IMR-90 (cell line): Measurements from ENCODE around the gene MAGEC3. TPM values are rescaled to one million over a fixed set of nuclear protein-coding genes. Genes with fewer than 3 reads are reported as not detected.

Experiments
- ATAC-seq: fragments of 200-7000 bp; cut with Tn5 transposase; 2 replicates; pipeline ENCODE4 v1.9.1; 2020; ENCODE audit warnings: low read depth, mild to moderate bottlenecking, moderate library complexity
- BruUV-seq: library from RNA; stranded (reverse); fragments of 400-500 nt; replicated peaks from 2 replicates; lab custom pipeline; 2021; lab: Mats Ljungman, UMichigan
- CTCF ChIA-PET: fragments of 300-600 bp; formaldehyde crosslinking; extraction: SDS; loops from one replicate; lab custom pipeline; 2021; ENCODE audit warnings: antibody characterized with exemption; lab: Yijun Ruan, JAX
- POLR2A ChIA-PET: fragments of 300-600 bp; sonication (Branson Sonifier 250); formaldehyde crosslinking; loops from one replicate; lab custom pipeline; 2022; ENCODE audit warnings: antibody characterized with exemption; ENCODE audit not compliant: unreplicated experiment; lab: Charles Lee
- DNase-seq: peaks from one replicate; pipeline ENCODE4 v3.0.0; 2013
- H2AFZ ChIP-seq: replicated peaks from 2 replicates; pipeline ENCODE3; 2013; ENCODE audit warnings: low read length, mild to moderate bottlenecking; ENCODE audit not compliant: poor library complexity
- H2AK5ac ChIP-seq: 2 replicates; pipeline ENCODE4 v1.6.1; 2013; ENCODE audit warnings: low read depth, low read length, inconsistent platforms
- H2AK9ac ChIP-seq: replicated peaks from 2 replicates; pipeline ENCODE3; 2013; ENCODE audit warnings: mild to moderate bottlenecking, low read depth, low read length, moderate library complexity; ENCODE audit not compliant: poor library complexity
- H2BK120ac ChIP-seq: 2 replicates; pipeline ENCODE4 v1.6.1; 2013; ENCODE audit warnings: low read depth, low read length, inconsistent platforms
- H2BK15ac ChIP-seq: 3 replicates; pipeline ENCODE4 v1.6.1; 2013; ENCODE audit warnings: low read depth, low read length, inconsistent platforms
- H2BK20ac ChIP-seq: 2 replicates; pipeline ENCODE4 v1.6.1; 2013; ENCODE audit warnings: low read depth, mild to moderate bottlenecking, inconsistent platforms, low read length, moderate library complexity
- H2BK5ac ChIP-seq: 2 replicates; pipeline ENCODE4 v1.6.1; 2013; ENCODE audit warnings: mild to moderate bottlenecking, low read depth, low read length, inconsistent platforms; ENCODE audit not compliant: poor library complexity, severe bottlenecking
- H3K14ac ChIP-seq: replicated peaks from 2 replicates; pipeline ENCODE4 v1.6.1; 2013; ENCODE audit warnings: low read depth, low read length, inconsistent platforms
- H3K18ac ChIP-seq: 2 replicates; pipeline ENCODE4 v1.6.1; 2013; ENCODE audit warnings: low read depth, low read length, control low read depth
- H3K23ac ChIP-seq: 2 replicates; pipeline ENCODE4 v1.6.1; 2013; ENCODE audit warnings: low read depth, low read length, inconsistent platforms
- H3K27ac ChIP-seq: 2 replicates; pipeline ENCODE4 v1.5.1; 2013; ENCODE audit warnings: mild to moderate bottlenecking, control low read depth, low read length; ENCODE audit not compliant: insufficient read depth
- H3K27me3 ChIP-seq: 2 replicates; pipeline ENCODE4 v1.6.1; 2013; ENCODE audit warnings: low read length; ENCODE audit not compliant: control insufficient read depth, insufficient read depth
- H3K36me3 ChIP-seq: 2 replicates; pipeline ENCODE4 v1.6.1; 2013; ENCODE audit warnings: low read length, mixed read lengths; ENCODE audit not compliant: control insufficient read depth, insufficient read depth
- H3K4ac ChIP-seq: 2 replicates; pipeline ENCODE4 v1.6.1; 2013; ENCODE audit warnings: low read depth, low read length, inconsistent platforms
- H3K4me1 ChIP-seq: 2 replicates; pipeline ENCODE4 v1.6.1; 2013; ENCODE audit warnings: low read length, mixed read lengths; ENCODE audit not compliant: control insufficient read depth, insufficient read depth
- H3K4me2 ChIP-seq: 2 replicates; pipeline ENCODE4 v1.6.1; 2013; ENCODE audit warnings: low read depth, mild to moderate bottlenecking, control low read depth, low read length, moderate library complexity
- H3K4me3 ChIP-seq: 2 replicates; pipeline ENCODE4 v1.5.1; 2013; ENCODE audit warnings: low read depth, mild to moderate bottlenecking, control low read depth, low read length, moderate library complexity; ENCODE audit not compliant: insufficient read depth
- H3K56ac ChIP-seq: 2 replicates; pipeline ENCODE4 v1.6.1; 2013; ENCODE audit warnings: low read length, inconsistent platforms; ENCODE audit not compliant: insufficient read depth; ENCODE audit errors: extremely low read depth
- H3K79me1 ChIP-seq, 2 experiments: 2 replicates each; pipeline ENCODE4 v1.6.1; 2013; ENCODE audit warnings: low read length in 2 of 2, inconsistent platforms in 1 of 2, low read depth in 1 of 2
- H3K9ac ChIP-seq: 2 replicates; pipeline ENCODE4 v1.6.1; 2013; ENCODE audit warnings: low read depth, low read length, control low read depth
- H3K9me1 ChIP-seq: 2 replicates; pipeline ENCODE4 v1.6.1; 2013; ENCODE audit warnings: low read length, inconsistent platforms; ENCODE audit not compliant: insufficient read depth
- H3K9me3 ChIP-seq: 2 replicates; pipeline ENCODE4 v1.6.1; 2013; ENCODE audit warnings: low read length; ENCODE audit not compliant: control insufficient read depth, insufficient read depth
- H4K20me1 ChIP-seq: 2 replicates; pipeline ENCODE4 v1.6.1; 2013; ENCODE audit warnings: low read length, inconsistent platforms; ENCODE audit not compliant: insufficient read depth
- H4K5ac ChIP-seq: 2 replicates; pipeline ENCODE4 v1.6.1; 2013; ENCODE audit warnings: mild to moderate bottlenecking, low read depth, low read length, control low read depth
- H4K8ac ChIP-seq, 2 experiments: 2 replicates each; pipeline ENCODE4 v1.6.1; 2013; ENCODE audit warnings: low read depth in 2 of 2, low read length in 2 of 2, control low read depth in 1 of 2, inconsistent platforms in 1 of 2
- H4K91ac ChIP-seq: 2 replicates; pipeline ENCODE4 v1.6.1; 2013; ENCODE audit warnings: low read depth, low read length, inconsistent platforms; ENCODE audit not compliant: insufficient read depth
- CEBPB ChIP-seq: IDR thresholded peaks from 2 replicates; pipeline ENCODE4 v1.6.1; 2012; ENCODE audit warnings: low read depth, low read length, improper control_type of control experiment
- MAZ ChIP-seq: IDR thresholded peaks from 2 replicates; pipeline ENCODE4 v1.6.1; 2012; ENCODE audit warnings: low read depth, mild to moderate bottlenecking, low read length, improper control_type of control experiment, moderate library complexity, borderline replicate concordance
- NFE2L2 ChIP-seq: fragments of 150-350 bp; IDR thresholded peaks from 2 replicates; pipeline ENCODE4 v1.6.1; 2016; ENCODE audit warnings: low read depth, mild to moderate bottlenecking, low read length
- RFX5 ChIP-seq: IDR thresholded peaks from 2 replicates; pipeline ENCODE4 v1.8.0; 2012; ENCODE audit warnings: low read depth, mild to moderate bottlenecking, low read length, moderate library complexity
- WGBS, 2 experiments: methylation state at CpG; one replicate each; pipeline versions ENCODE4 v1.1.5 to v1.1.7; 2013; ENCODE audit warnings: missing lambda C conversion rate in 2 of 2; ENCODE audit not compliant: insufficient read length in 1 of 2; ENCODE audit errors: extremely low coverage in 2 of 2; 5-methylcytosine and 5-hydroxymethylcytosine counted together
- dilution Hi-C: fragments of 300-500 bp; cut with HindIII; formaldehyde crosslinking; loops from one replicate; pipeline ENCODE4 v1.14.3; 2018; ENCODE audit warnings: low sequenced_read_pairs; ENCODE audit not compliant: unreplicated experiment
- in situ Hi-C: fragments of 300-500 bp; cut with MboI; formaldehyde crosslinking; loops from 3 replicates; pipeline ENCODE4 v1.14.3; 2019; ENCODE audit warnings: low sequenced_read_pairs, inconsistent platforms, mixed read lengths
- intact Hi-C: fragments of 100-400 bp; cut with micrococcal nuclease; formaldehyde crosslinking; loops from 2 replicates; pipeline ENCODE4 v1.10.0; 2022
- polyA plus RNA-seq, 3 experiments: library from polyadenylated mRNA; depleted of rRNA; stranded (reverse); fragments of >200 nt; gene quantifications; 2 replicates each; pipeline ENCODE4 v1.2.3, GENCODE V29; 2012; ENCODE audit warnings: low replicate concordance in 1 of 3
- total RNA-seq: library from RNA; depleted of rRNA; stranded (reverse); fragments of >200 nt; gene quantifications from 2 replicates; pipeline ENCODE4 v1.2.3, GENCODE V29; 2012

MAGEC3 gene
- total and polyA plus RNA-seq, 2 of the 4 experiments (the other 2 are of a cell fraction) = not detected

GRCh38 chrX:141897690-141898089, 59.6 kb downstream of the MAGEC3 start:
- H3K4me3 ChIP-seq = no peak overlapping the region
- intact Hi-C loops = no loop called here
- BruUV-seq = no TSS peak
- no peak overlapping the region for H3K4ac ChIP-seq
- H2BK15ac ChIP-seq = no peak overlapping the region
- CTCF ChIA-PET = no interaction called here
- no peaks in the 10 kb centered on the region for H3K4me1 ChIP-seq
- no peak overlapping the region for H3K23ac ChIP-seq
- no peak overlapping the region for H4K5ac ChIP-seq
- dilution Hi-C loops = no loop called here
- no peak overlapping the region for H2BK5ac ChIP-seq
- no peaks in the 10 kb centered on the region for H3K9me1 ChIP-seq
- H4K20me1 ChIP-seq = no peaks in the 10 kb centered on the region
- no peak overlapping the region for H2AFZ ChIP-seq
- no peak overlapping the region for H3K4me2 ChIP-seq
- H2BK20ac ChIP-seq = no peak overlapping the region
- no peak overlapping the region for H3K27ac ChIP-seq
- peaks cover under 1% of the 10 kb centered on the region; the same call in 1 of the 2 replicates for H3K9me3 ChIP-seq
- no peak overlapping the region for H4K91ac ChIP-seq
- H3K79me1 ChIP-seq = no peaks in the 10 kb centered on the region
- TF ChIP-seq CEBPB = no peak
- TF ChIP-seq RFX5 = no peak
- no peak for TF ChIP-seq NFE2L2
- TF ChIP-seq MAZ = no peak
- ATAC-seq (no peak), DNase-seq (no peak)
- H3K18ac ChIP-seq = no peak overlapping the region
- in situ Hi-C loops = no loop called here
- H2BK120ac ChIP-seq = no peak overlapping the region
- H3K14ac ChIP-seq = no peak overlapping the region
- H3K36me3 ChIP-seq = no peaks in the 10 kb centered on the region
- H3K27me3 ChIP-seq = no peaks in the 10 kb centered on the region
- H2AK9ac ChIP-seq = no peak overlapping the region
- POLR2A ChIA-PET = no interaction called here
- no peak overlapping the region for H3K56ac ChIP-seq
- no peak overlapping the region for H2AK5ac ChIP-seq
- WGBS, 2 experiments = no CpG with 5 or more reads among the region's 2 CpGs
- no peak overlapping the region for H3K9ac ChIP-seq
- no peak overlapping the region for H4K8ac ChIP-seq
